DND-41 (cell line): ENCODE data around the gene SOS2.

Experiments
- CTCF ChIP-seq: IDR thresholded peaks from 2 replicates; pipeline ENCODE4 v1.5.1; 2012; ENCODE audit warnings: borderline replicate concordance, low read length, moderate library complexity, mild to moderate bottlenecking; ENCODE audit not compliant: poor library complexity, severe bottlenecking; ENCODE audit errors: extremely low read depth
- EZH2 ChIP-seq: IDR thresholded peaks from 3 replicates; pipeline ENCODE4 v1.6.1; 2012; ENCODE audit warnings: borderline replicate concordance, low read depth, mild to moderate bottlenecking, moderate library complexity, low read length, inconsistent platforms; ENCODE audit not compliant: severe bottlenecking

- TF ChIP-seq CTCF (no peak), EZH2 (no peak)
Observed at GRCh38 chr14:50212726-50213125, 18.7 kb downstream of the SOS2 start.
